HG03469 (cell line): Measurements from ENCODE around the gene LIME1.

ENCODE experiments used
- ATAC-seq: cut with Tn5 transposase; IDR thresholded peaks from one replicate; pipeline ENCODE4 v1.9.1; 2021; ENCODE audit warnings: mild to moderate bottlenecking, moderate library complexity, moderate number of reproducible peaks; ENCODE audit not compliant: unreplicated experiment

LIME1 gene

GRCh38 chr20:63735859-63736718 lies at the start of gene LIME1:
LIME1 (plus strand) TSS chr20:63736664; CDS start chr20:63737550, 886 bp downstream.
- ATAC-seq = no peak

GRCh38 chr20:63687419-63688178 lies 48.9 kb upstream of the LIME1 start:
- ATAC-seq = no peak

GRCh38 chr20:63688228-63689045 lies 48.0 kb upstream of the LIME1 start:
- ATAC-seq = no peak

- no peak for ATAC-seq
Measured at GRCh38 chr20:63689046-63690002, 47.1 kb upstream of the LIME1 start.

GRCh38 chr20:63690003-63690897 lies 46.2 kb upstream of the LIME1 start:
- no peak for ATAC-seq

GRCh38 chr20:63690898-63691710 lies 45.4 kb upstream of the LIME1 start:
- no peak for ATAC-seq

- ATAC-seq = no peak
Measured at GRCh38 chr20:63691711-63692435, 44.6 kb upstream of the LIME1 start.

- ATAC-seq = no peak
Measured at GRCh38 chr20:63692436-63693082, 43.9 kb upstream of the LIME1 start.

- ATAC-seq = no peak
Measured at GRCh38 chr20:63693083-63693732, 43.3 kb upstream of the LIME1 start.

- no peak for ATAC-seq
Measured at GRCh38 chr20:63693733-63694583, 42.5 kb upstream of the LIME1 start.

- no peak for ATAC-seq
Measured at GRCh38 chr20:63694584-63695423, 41.7 kb upstream of the LIME1 start.

- no peak for ATAC-seq
Measured at GRCh38 chr20:63695424-63696305, 40.8 kb upstream of the LIME1 start.

- no peak for ATAC-seq
Measured at GRCh38 chr20:63696306-63696627, 40.2 kb upstream of the LIME1 start.
